ENCODE results near the gene ITCH. TPM values are rescaled to one million over a fixed set of nuclear protein-coding genes. Genes with fewer than 3 reads are reported as not detected.
"Not testable (repeated sequence)": the region's sequence is repeated elsewhere in the genome, so short reads cannot be mapped to it uniquely, and the experiment has no call there.

The ITCH gene
- total and polyA plus RNA-seq, 2 donors (not counting 3 experiments of a cell fraction or from before 2014, with no cell fraction given) = 6.4 to 57.4 TPM

GRCh38 chr20:34495916-34496315, 132.8 kb downstream of the ITCH start:
- no peak overlapping the region for H3K27ac ChIP-seq (ENCODE audit: insufficient read depth, low read depth, low read length)
- H3K9ac ChIP-seq (replicated peaks; ENCODE audit: extremely low read depth, insufficient read depth, low read length) = no peak overlapping the region
- H3K9me3 ChIP-seq (replicated peaks; ENCODE audit: control insufficient read depth, insufficient read depth, low read length) = no peaks in the 10 kb centered on the region
- POLR2A ChIA-PET = no interaction called here
- no peak overlapping the region for H2AFZ ChIP-seq (ENCODE audit: low read depth, low read length)
- CTCF ChIA-PET = interaction anchor here (1.5 kb wide), 1 partner anchor 183 kb away, joined by 5 read pairs; no protein-coding TSS in a partner anchor
- H3K9me1 ChIP-seq (replicated peaks; ENCODE audit: control insufficient read depth, extremely low read depth, insufficient read depth, low read length) = no peaks in the 10 kb centered on the region
- DNase-seq (ENCODE audit: low read depth, low spot score) (no peak), FAIRE-seq (no peak)
- dilution Hi-C loops (cut with MboI; ENCODE audit: extremely low pct_ligation_motif_present, low sequenced_read_pairs) = no loop called here
- H3K4me1 ChIP-seq (ENCODE audit: control insufficient read depth, extremely low read depth, insufficient read depth, low read length) = no peaks in the 10 kb centered on the region
- no peaks in the 10 kb centered on the region for H3K27me3 ChIP-seq (ENCODE audit: control insufficient read depth in 2 of 2, insufficient read depth in 2 of 2, low read length in 2 of 2)
- no peak overlapping the region for H3K4me3 ChIP-seq (replicated peaks in 1 of 3; ENCODE audit: insufficient read depth in 1 of 3, low read depth in 1 of 3, low read length in 3 of 3)
- TF ChIP-seq FOS (IDR thresholded peaks at IDR 0.05; ENCODE audit: borderline replicate concordance, insufficient read depth, low read length) = no peak
- TF ChIP-seq MAX (IDR thresholded peaks at IDR 0.05; ENCODE audit: insufficient read depth, insufficient read length) = no peak
- no peak for TF ChIP-seq GATA2 (IDR thresholded peaks at IDR 0.05; ENCODE audit: insufficient read depth, insufficient read length, low read depth, low read length)
- TF ChIP-seq JUN (IDR thresholded peaks at IDR 0.05; ENCODE audit: borderline replicate concordance, insufficient read depth, insufficient read length, low read depth) = no peak
- no peak for TF ChIP-seq MYC (IDR thresholded peaks at IDR 0.05; ENCODE audit: low read depth, low read length)
- TF ChIP-seq EZH2 (IDR thresholded peaks at IDR 0.05; ENCODE audit: borderline replicate concordance, low read depth, low read length, severe bottlenecking) = no peak
- TF ChIP-seq CTCF (IDR thresholded peaks at IDR 0.05; ENCODE audit: extremely low read depth in 1 of 2, insufficient read depth in 1 of 2, low read depth in 1 of 2, low read length in 2 of 2) = no peak
- TF ChIP-seq POLR2A (IDR thresholded peaks at IDR 0.05; ENCODE audit: low read depth, low read length) = no peak
- no peak for TF ChIP-seq POLR2AphosphoS5 (IDR thresholded peaks at IDR 0.05; ENCODE audit: insufficient read depth, low read depth, low read length)
- BruUV-seq (replicated peaks) = no TSS peak
- intact Hi-C loops (cut with micrococcal nuclease) = no loop called here
- no peaks in the 10 kb centered on the region for H4K20me1 ChIP-seq (replicated peaks; ENCODE audit: control insufficient read depth, extremely low read depth, insufficient read depth, low read length)
- H3K79me2 ChIP-seq (ENCODE audit: control insufficient read depth, insufficient read depth, low read length) = peaks cover 12% of the 10 kb centered on the region
- H3K36me3 ChIP-seq (ENCODE audit: control insufficient read depth in 2 of 2, extremely low read depth in 1 of 2, insufficient read depth in 2 of 2, low read length in 2 of 2) = peaks cover 10 to 18% of the 10 kb centered on the region in 2 experiments
- H3K4me2 ChIP-seq (ENCODE audit: insufficient read depth, low read length) = no peak overlapping the region

GRCh38 chr20:34497596-34497995, 134.5 kb downstream of the ITCH start:
- H3K79me2 ChIP-seq (ENCODE audit: control insufficient read depth, insufficient read depth, low read length) = peaks cover 12% of the 10 kb centered on the region
- H3K9me3 ChIP-seq (replicated peaks; ENCODE audit: control insufficient read depth, insufficient read depth, low read length); BruUV-seq (replicated peaks); H2AFZ ChIP-seq (ENCODE audit: low read depth, low read length); H3K4me1 ChIP-seq (ENCODE audit: control insufficient read depth, extremely low read depth, insufficient read depth, low read length); H3K9me1 ChIP-seq (replicated peaks; ENCODE audit: control insufficient read depth, extremely low read depth, insufficient read depth, low read length); POLR2A ChIA-PET; H3K9ac ChIP-seq (replicated peaks; ENCODE audit: extremely low read depth, insufficient read depth, low read length); H3K4me3 ChIP-seq (replicated peaks in 1 of 3; ENCODE audit: insufficient read depth in 1 of 3, low read depth in 1 of 3, low read length in 3 of 3); H3K27me3 ChIP-seq (ENCODE audit: control insufficient read depth in 2 of 2, insufficient read depth in 2 of 2, low read length in 2 of 2); H3K4me2 ChIP-seq (ENCODE audit: insufficient read depth, low read length); DNase-seq (ENCODE audit: low read depth, low spot score); H3K27ac ChIP-seq (ENCODE audit: insufficient read depth, low read depth, low read length); dilution Hi-C loops (cut with MboI; ENCODE audit: extremely low pct_ligation_motif_present, low sequenced_read_pairs); intact Hi-C loops (cut with micrococcal nuclease); H4K20me1 ChIP-seq (replicated peaks; ENCODE audit: control insufficient read depth, extremely low read depth, insufficient read depth, low read length); FAIRE-seq; H3K36me3 ChIP-seq (ENCODE audit: control insufficient read depth in 2 of 2, extremely low read depth in 1 of 2, insufficient read depth in 2 of 2, low read length in 2 of 2): not testable (repeated sequence)
- CTCF ChIA-PET = interaction anchor here (1.6 kb wide), 1 partner anchor 185 kb away, joined by 3 read pairs; no protein-coding TSS in a partner anchor

Data from endothelial cell of umbilical vein (primary cell).